WTC11 (cell line): ENCODE results near the gene SLC47A1. TPM values are rescaled to one million over a fixed set of nuclear protein-coding genes. Genes with fewer than 3 reads are reported as not detected.

Experiments
- ATAC-seq: fragments of 200-7000 bp; cut with Tn5 transposase; 2 replicates; pipeline ENCODE4 v1.10.0; 2021; ENCODE audit warnings: mild to moderate bottlenecking, moderate library complexity
- CTCF ChIA-PET: fragments of 300-600 bp; sonication (Branson Sonifier 250); formaldehyde crosslinking; loops from one replicate; lab custom pipeline; 2021; ENCODE audit warnings: antibody characterized with exemption; lab: Charles Lee
- POLR2A ChIA-PET: fragments of 350-600 bp; sonication (Branson Sonifier 250); formaldehyde crosslinking; loops from one replicate; lab custom pipeline; 2021; ENCODE audit warnings: antibody characterized with exemption; lab: Charles Lee
- DNase-seq: peaks from one replicate; pipeline ENCODE4 v3.0.0; 2021; ENCODE audit warnings: low spot score
- H3K27ac Mint-ChIP-seq: 2 replicates; pipeline ENCODE4 v1.8.0; 2021; ENCODE audit warnings: mixed read lengths
- H3K27me3 Mint-ChIP-seq: 2 replicates; pipeline ENCODE4 v1.8.0; 2021; ENCODE audit warnings: low read depth, mild to moderate bottlenecking, moderate library complexity, mixed read lengths
- H3K36me3 Mint-ChIP-seq: 2 replicates; pipeline ENCODE4 v1.8.0; 2021; ENCODE audit warnings: mixed read lengths
- H3K4me1 Mint-ChIP-seq: 2 replicates; pipeline ENCODE4 v1.8.0; 2022; ENCODE audit warnings: mixed read lengths
- H3K4me3 Mint-ChIP-seq: 2 replicates; pipeline ENCODE4 v1.8.0; 2021; ENCODE audit warnings: mild to moderate bottlenecking, moderate library complexity, mixed read lengths
- H3K9me3 Mint-ChIP-seq: 2 replicates; pipeline ENCODE4 v1.8.0; 2021; ENCODE audit warnings: mixed read lengths
- FOXJ3 ChIP-seq: sonication (generic); formaldehyde crosslinking; IDR thresholded peaks from 2 replicates; pipeline ENCODE4 v1.9.0; 2021; ENCODE audit warnings: missing genetic modification reagents, mild to moderate bottlenecking, borderline replicate concordance
- FOXP1 ChIP-seq: sonication (generic); formaldehyde crosslinking; IDR thresholded peaks from 2 replicates; pipeline ENCODE4 v1.8.0; 2022; ENCODE audit warnings: missing genetic modification reagents, mild to moderate bottlenecking, moderate library complexity, borderline replicate concordance
- MXD4 ChIP-seq: fragments of 250-450 bp; sonication (Bioruptor Pico); IDR thresholded peaks from 2 replicates; pipeline ENCODE4 v1.8.0; 2021; ENCODE audit warnings: mild to moderate bottlenecking, moderate library complexity, borderline replicate concordance
- MYBL2 ChIP-seq: sonication (generic); formaldehyde crosslinking; IDR thresholded peaks from 2 replicates; pipeline ENCODE4 v1.8.1; 2023; ENCODE audit warnings: mild to moderate bottlenecking, moderate library complexity, missing genetic modification reagents
- NFATC4 ChIP-seq: fragments of 250-450 bp; sonication (Bioruptor Pico); IDR thresholded peaks from 2 replicates; pipeline ENCODE4 v1.9.0; 2021; ENCODE audit warnings: mild to moderate bottlenecking
- NFE2L1 ChIP-seq: sonication (generic); formaldehyde crosslinking; IDR thresholded peaks from 2 replicates; pipeline ENCODE4 v1.8.1; 2023; ENCODE audit warnings: missing genetic modification reagents
- RELA ChIP-seq: sonication (generic); formaldehyde crosslinking; IDR thresholded peaks from 2 replicates; pipeline ENCODE4 v1.8.1; 2022; ENCODE audit warnings: missing genetic modification reagents, mild to moderate bottlenecking, borderline replicate concordance
- SMAD3 ChIP-seq: sonication (generic); formaldehyde crosslinking; IDR thresholded peaks from 2 replicates; pipeline ENCODE4 v1.8.0; 2022; ENCODE audit warnings: missing genetic modification reagents, mild to moderate bottlenecking, borderline replicate concordance
- TCF7 ChIP-seq: sonication (generic); formaldehyde crosslinking; IDR thresholded peaks from 2 replicates; pipeline ENCODE4 v1.8.0; 2022; ENCODE audit warnings: mild to moderate bottlenecking, low read depth, missing genetic modification reagents, moderate library complexity
- ZNF232 ChIP-seq: sonication (generic); formaldehyde crosslinking; IDR thresholded peaks from 2 replicates; pipeline ENCODE4 v1.8.0; 2022; ENCODE audit warnings: mild to moderate bottlenecking, missing genetic modification reagents
- ZNF396 ChIP-seq: fragments of 250-450 bp; sonication (Bioruptor Pico); IDR thresholded peaks from 2 replicates; pipeline ENCODE4 v1.8.0; 2021; ENCODE audit warnings: mild to moderate bottlenecking, moderate library complexity, borderline replicate concordance
- total RNA-seq: library from RNA; stranded (reverse); gene quantifications from 3 replicates; pipeline ENCODE4 v1.2.3, GENCODE V29; 2021
- TF ChIP-seq, protein P1 (sequence below): fragments of 250-450 bp; sonication (Bioruptor Pico); IDR thresholded peaks from 2 replicates; pipeline ENCODE4 v1.9.0; 2021; ENCODE audit warnings: mild to moderate bottlenecking
- TF ChIP-seq, protein P2 (sequence below): sonication (generic); formaldehyde crosslinking; IDR thresholded peaks from 2 replicates; pipeline ENCODE4 v1.8.0; 2023; ENCODE audit warnings: mild to moderate bottlenecking, missing genetic modification reagents
- TF ChIP-seq, protein P3 (sequence below): sonication (generic); formaldehyde crosslinking; IDR thresholded peaks from 2 replicates; pipeline ENCODE4 v1.8.1; 2023; ENCODE audit warnings: mild to moderate bottlenecking, missing genetic modification reagents
- TF ChIP-seq, protein P4 (sequence below): sonication (generic); formaldehyde crosslinking; IDR thresholded peaks from 2 replicates; pipeline ENCODE4 v1.8.1; 2022; ENCODE audit warnings: low read depth, missing genetic modification reagents, borderline replicate concordance
- TF ChIP-seq, protein P5 (sequence below): fragments of 250-450 bp; sonication (Bioruptor Pico); IDR thresholded peaks from 2 replicates; pipeline ENCODE4 v1.9.0; 2021; ENCODE audit warnings: mild to moderate bottlenecking

SLC47A1 gene
- total RNA-seq, 1 experiment from 2014 or later = 2.5 TPM

DNA sequence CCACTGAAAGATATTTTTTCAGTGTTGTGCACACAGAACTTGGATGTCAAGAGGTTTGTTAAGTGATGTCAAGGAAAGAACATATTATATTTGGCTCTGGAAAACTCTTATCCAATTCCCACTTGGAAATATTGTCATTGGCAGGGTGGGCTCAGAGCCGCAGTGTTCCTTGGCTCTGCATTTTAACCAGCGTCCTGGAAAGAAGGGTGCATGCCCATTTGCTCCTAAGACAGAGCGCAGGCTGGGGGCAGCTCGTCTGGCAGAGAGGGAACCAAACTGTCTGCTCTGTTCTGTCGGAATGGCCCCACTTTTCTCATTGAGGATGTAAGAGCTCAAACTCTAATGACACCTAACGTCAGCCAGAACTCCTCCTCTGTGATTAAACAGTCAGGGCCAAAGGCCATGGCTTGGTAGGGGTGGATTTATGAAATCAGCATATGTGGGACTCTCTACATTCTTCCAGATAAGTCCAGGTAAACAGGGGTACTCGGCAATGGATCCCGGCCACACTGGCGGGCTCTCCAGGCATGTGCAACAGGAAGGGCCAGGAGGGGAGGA is 18.0 kb downstream of the SLC47A1 start:
- ATAC-seq (no peak), DNase-seq (no peak)
- H3K9me3 Mint-ChIP-seq = peaks cover 5% of the 10 kb centered on the region; the same call in 1 of the 2 replicates
- peaks cover 27% of the 10 kb centered on the region for H3K4me1 Mint-ChIP-seq
- H3K27ac Mint-ChIP-seq = no peak overlapping the region
- peaks cover 5% of the 10 kb centered on the region for H3K36me3 Mint-ChIP-seq
- POLR2A ChIA-PET = no interaction called here
- no peak overlapping the region for H3K4me3 Mint-ChIP-seq
- TF ChIP-seq FOXP1 (CRISPR knock-in tag) = no peak
- TF ChIP-seq, protein P1, sequence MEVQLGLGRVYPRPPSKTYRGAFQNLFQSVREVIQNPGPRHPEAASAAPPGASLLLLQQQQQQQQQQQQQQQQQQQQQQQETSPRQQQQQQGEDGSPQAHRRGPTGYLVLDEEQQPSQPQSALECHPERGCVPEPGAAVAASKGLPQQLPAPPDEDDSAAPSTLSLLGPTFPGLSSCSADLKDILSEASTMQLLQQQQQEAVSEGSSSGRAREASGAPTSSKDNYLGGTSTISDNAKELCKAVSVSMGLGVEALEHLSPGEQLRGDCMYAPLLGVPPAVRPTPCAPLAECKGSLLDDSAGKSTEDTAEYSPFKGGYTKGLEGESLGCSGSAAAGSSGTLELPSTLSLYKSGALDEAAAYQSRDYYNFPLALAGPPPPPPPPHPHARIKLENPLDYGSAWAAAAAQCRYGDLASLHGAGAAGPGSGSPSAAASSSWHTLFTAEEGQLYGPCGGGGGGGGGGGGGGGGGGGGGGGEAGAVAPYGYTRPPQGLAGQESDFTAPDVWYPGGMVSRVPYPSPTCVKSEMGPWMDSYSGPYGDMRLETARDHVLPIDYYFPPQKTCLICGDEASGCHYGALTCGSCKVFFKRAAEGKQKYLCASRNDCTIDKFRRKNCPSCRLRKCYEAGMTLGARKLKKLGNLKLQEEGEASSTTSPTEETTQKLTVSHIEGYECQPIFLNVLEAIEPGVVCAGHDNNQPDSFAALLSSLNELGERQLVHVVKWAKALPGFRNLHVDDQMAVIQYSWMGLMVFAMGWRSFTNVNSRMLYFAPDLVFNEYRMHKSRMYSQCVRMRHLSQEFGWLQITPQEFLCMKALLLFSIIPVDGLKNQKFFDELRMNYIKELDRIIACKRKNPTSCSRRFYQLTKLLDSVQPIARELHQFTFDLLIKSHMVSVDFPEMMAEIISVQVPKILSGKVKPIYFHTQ (CRISPR knock-in tag) = no peak
- TF ChIP-seq, protein P2, sequence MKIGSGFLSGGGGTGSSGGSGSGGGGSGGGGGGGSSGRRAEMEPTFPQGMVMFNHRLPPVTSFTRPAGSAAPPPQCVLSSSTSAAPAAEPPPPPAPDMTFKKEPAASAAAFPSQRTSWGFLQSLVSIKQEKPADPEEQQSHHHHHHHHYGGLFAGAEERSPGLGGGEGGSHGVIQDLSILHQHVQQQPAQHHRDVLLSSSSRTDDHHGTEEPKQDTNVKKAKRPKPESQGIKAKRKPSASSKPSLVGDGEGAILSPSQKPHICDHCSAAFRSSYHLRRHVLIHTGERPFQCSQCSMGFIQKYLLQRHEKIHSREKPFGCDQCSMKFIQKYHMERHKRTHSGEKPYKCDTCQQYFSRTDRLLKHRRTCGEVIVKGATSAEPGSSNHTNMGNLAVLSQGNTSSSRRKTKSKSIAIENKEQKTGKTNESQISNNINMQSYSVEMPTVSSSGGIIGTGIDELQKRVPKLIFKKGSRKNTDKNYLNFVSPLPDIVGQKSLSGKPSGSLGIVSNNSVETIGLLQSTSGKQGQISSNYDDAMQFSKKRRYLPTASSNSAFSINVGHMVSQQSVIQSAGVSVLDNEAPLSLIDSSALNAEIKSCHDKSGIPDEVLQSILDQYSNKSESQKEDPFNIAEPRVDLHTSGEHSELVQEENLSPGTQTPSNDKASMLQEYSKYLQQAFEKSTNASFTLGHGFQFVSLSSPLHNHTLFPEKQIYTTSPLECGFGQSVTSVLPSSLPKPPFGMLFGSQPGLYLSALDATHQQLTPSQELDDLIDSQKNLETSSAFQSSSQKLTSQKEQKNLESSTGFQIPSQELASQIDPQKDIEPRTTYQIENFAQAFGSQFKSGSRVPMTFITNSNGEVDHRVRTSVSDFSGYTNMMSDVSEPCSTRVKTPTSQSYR (CRISPR knock-in tag) = no peak
- no peak for TF ChIP-seq NFATC4 (CRISPR knock-in tag)
- no peak for TF ChIP-seq ZNF396 (CRISPR knock-in tag)
- no peak for TF ChIP-seq RELA (CRISPR knock-in tag)
- TF ChIP-seq FOXJ3 (CRISPR knock-in tag) = no peak
- no peak for TF ChIP-seq MXD4 (CRISPR knock-in tag)
- no peak for TF ChIP-seq MYBL2 (CRISPR knock-in tag)
- TF ChIP-seq, protein P3, sequence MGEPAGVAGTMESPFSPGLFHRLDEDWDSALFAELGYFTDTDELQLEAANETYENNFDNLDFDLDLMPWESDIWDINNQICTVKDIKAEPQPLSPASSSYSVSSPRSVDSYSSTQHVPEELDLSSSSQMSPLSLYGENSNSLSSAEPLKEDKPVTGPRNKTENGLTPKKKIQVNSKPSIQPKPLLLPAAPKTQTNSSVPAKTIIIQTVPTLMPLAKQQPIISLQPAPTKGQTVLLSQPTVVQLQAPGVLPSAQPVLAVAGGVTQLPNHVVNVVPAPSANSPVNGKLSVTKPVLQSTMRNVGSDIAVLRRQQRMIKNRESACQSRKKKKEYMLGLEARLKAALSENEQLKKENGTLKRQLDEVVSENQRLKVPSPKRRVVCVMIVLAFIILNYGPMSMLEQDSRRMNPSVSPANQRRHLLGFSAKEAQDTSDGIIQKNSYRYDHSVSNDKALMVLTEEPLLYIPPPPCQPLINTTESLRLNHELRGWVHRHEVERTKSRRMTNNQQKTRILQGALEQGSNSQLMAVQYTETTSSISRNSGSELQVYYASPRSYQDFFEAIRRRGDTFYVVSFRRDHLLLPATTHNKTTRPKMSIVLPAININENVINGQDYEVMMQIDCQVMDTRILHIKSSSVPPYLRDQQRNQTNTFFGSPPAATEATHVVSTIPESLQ (CRISPR knock-in tag) = no peak
- no peak for TF ChIP-seq ZNF232
- TF ChIP-seq, protein P4, sequence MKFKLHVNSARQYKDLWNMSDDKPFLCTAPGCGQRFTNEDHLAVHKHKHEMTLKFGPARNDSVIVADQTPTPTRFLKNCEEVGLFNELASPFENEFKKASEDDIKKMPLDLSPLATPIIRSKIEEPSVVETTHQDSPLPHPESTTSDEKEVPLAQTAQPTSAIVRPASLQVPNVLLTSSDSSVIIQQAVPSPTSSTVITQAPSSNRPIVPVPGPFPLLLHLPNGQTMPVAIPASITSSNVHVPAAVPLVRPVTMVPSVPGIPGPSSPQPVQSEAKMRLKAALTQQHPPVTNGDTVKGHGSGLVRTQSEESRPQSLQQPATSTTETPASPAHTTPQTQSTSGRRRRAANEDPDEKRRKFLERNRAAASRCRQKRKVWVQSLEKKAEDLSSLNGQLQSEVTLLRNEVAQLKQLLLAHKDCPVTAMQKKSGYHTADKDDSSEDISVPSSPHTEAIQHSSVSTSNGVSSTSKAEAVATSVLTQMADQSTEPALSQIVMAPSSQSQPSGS (CRISPR knock-in tag) = no peak
- TF ChIP-seq, protein P5, sequence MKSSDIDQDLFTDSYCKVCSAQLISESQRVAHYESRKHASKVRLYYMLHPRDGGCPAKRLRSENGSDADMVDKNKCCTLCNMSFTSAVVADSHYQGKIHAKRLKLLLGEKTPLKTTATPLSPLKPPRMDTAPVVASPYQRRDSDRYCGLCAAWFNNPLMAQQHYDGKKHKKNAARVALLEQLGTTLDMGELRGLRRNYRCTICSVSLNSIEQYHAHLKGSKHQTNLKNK (CRISPR knock-in tag) = no peak
- no peak for TF ChIP-seq SMAD3 (CRISPR knock-in tag)
- TF ChIP-seq NFE2L1 (CRISPR knock-in tag) = no peak
- TF ChIP-seq TCF7 = no peak
- TF ChIP-seq, all 79 proteins: peak for 0
- CTCF ChIA-PET = no interaction called here
- H3K27me3 Mint-ChIP-seq = no peaks in the 10 kb centered on the region; the same call in 1 of the 2 replicates
